ENCODE data around the gene CCRL2.

- no peak for TF ChIP-seq CTCF (IDR thresholded peaks at IDR 0.05; ENCODE audit: low read length)
- TF ChIP-seq EZH2 (optimal IDR thresholded peaks at IDR 0.05; ENCODE audit: low read depth, low read length), result no peak
- no peak for TF ChIP-seq EZH2phosphoT487 (IDR thresholded peaks at IDR 0.05; ENCODE audit: low read length)
Measured at GRCh38 chr3:46398186-46398955, 8.7 kb upstream of the CCRL2 start.
